Stimulated activated CD8-positive, alpha-beta memory T cell treated with anti-CD3 and anti-CD28 coated beads, Interleukin-12 subunit alpha, Interleukin-12 subunit beta, amount 100 ng/mL, for 1 hour (primary cell): ENCODE measurements around the gene SMAD3.
A peak's percentile ranks its signal among the peaks of the same experiment; 100 is the strongest.

Experiments
- DNase-seq: peaks from one replicate; pipeline ENCODE4 v3.0.0-alpha.2; 2020; ENCODE audit warnings: low read depth

The SMAD3 gene

GRCh38 chr15:67082007-67082536 is 16.7 kb downstream of the SMAD3 start:
- DNase-seq = no peak

- DNase-seq = no peak
These were observed 17.8 kb downstream of the SMAD3 start for GRCh38 chr15:67083135-67083762.

GRCh38 chr15:67084561-67084960 is 19.2 kb downstream of the SMAD3 start:
- DNase-seq = no peak

- DNase-seq = no peak
These were observed 19.9 kb downstream of the SMAD3 start for GRCh38 chr15:67085237-67085817.

DNA sequence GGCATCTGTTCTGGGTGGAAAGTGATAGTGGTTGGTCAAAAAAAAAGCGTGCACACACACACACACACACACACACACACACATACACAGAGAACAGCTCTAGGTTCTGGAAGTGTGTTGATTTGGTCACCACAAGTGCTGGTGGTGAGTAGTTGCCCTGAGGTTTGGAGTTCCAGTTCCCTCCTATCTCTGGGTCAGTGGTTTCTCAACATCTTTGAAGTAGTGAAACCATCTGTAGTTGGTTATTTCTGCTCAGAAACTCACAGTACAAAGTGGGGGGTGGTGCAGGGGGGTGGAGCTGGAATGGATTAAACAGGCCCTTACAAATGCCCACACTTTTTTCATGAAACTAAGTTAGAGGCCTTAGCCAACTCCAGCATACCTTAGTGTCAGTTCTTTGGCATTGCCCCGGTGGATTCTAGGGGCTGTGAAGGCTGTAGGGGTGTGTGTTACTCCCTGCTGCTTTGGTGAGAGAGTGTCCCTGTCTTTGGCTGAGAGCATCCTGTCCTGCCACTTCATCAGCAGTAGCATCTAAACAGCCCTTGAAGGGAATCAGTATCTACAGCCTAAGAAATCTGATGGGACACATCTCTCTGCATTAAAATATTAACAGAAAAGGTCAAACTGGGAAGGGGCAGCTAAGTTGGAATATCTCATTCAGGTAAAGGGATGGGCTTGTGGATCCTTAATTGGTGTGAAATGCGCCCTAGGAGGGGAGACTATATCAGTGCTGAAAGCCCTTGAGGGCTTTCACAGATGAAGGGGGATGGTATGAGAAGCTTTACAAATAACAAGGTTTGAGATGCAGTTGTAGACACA is 20.6 kb downstream of the SMAD3 start:
- DNase-seq = no peak

DNA sequence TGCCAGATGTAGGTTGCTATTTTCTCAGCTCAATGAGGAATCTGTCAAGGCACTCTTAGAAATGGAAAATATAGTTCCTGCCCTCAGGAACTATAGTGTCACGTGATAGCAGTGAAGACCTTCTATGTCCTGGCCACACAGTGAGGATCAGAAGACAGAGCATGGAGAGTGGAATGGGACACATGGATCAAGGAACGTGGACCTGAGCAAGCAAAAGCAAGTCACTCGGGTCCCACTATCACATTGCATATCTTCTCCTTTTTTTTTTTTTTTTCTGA is 21.2 kb downstream of the SMAD3 start:
- DNase-seq = no peak

DNA sequence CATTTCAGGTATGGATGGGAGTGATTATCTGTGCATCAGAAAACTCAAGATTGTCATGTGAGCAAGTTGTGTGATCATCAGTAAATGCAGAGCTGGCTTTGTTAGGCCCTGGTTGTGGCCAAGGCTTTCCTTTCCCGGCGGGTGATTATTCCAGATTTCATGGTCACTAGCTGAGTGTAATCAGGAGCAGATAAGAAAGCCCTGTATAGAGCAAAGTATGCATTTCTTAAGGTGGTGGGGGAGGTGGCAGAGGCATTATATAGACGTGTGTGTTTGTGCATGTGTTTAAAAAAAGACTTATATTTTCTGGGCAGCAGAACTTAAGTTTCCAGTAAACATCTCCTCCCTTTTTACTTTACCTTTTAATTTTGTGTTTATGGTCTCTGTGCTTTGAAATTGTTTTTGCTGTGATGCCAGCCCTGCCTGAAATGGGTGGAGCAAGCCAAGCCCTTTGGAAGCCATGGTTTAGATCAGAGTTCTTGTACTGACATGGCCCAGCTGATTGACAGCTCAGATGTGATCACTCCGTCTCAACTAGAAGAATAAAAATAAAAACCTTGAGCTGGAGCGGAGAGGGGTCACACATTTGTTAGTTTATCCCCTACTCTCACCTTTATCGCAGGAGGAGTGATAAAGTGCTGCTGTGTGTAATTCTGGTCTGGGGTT is 22.2 kb downstream of the SMAD3 start:
- no peak for DNase-seq

DNA sequence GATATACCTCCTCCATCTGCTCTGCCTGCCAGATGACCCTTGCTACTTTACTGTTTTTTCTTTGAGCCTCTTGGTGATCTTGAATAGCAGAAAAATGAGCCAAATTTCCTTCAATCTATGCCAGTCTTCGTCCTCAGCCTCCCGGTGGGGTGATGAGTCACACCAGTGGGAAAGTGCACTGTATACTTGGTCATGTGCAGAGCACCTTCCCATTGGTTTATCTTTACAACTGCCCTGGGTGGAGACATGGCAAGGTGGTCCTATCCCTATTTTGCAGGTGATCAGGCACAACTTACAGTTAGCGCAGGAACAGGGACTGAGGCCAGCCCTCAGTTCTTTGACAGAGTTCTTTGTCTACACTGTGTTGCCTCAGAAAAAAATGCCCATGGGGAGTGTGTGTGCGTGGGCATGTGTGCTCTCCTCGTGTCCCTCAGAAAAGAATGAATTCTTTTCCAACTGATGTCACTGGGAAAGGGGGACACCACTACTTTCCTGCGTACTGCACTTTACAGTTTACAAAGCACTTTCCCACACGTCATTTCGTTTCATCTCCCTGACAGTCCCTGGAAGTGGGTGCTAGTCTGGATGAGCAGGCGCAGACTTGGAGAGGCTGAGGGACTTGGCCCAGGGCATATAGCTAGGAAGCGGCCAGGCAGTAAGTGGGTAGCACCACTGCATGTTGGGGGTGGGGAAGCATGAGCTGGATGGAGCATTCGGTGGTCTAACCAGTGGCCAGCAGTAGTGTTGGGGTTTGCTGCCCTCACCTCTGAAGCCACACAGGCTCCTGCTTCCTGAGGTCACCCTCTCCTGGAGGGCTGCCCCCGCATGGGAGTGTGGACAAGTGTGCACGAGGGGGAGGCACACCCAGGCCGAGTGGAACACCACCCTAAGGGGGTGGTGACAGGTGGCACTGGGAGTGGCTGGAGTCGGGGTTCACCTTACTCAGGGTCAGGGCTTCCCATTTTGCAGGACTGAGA is 24.1 kb downstream of the SMAD3 start:
- no peak for DNase-seq

DNA sequence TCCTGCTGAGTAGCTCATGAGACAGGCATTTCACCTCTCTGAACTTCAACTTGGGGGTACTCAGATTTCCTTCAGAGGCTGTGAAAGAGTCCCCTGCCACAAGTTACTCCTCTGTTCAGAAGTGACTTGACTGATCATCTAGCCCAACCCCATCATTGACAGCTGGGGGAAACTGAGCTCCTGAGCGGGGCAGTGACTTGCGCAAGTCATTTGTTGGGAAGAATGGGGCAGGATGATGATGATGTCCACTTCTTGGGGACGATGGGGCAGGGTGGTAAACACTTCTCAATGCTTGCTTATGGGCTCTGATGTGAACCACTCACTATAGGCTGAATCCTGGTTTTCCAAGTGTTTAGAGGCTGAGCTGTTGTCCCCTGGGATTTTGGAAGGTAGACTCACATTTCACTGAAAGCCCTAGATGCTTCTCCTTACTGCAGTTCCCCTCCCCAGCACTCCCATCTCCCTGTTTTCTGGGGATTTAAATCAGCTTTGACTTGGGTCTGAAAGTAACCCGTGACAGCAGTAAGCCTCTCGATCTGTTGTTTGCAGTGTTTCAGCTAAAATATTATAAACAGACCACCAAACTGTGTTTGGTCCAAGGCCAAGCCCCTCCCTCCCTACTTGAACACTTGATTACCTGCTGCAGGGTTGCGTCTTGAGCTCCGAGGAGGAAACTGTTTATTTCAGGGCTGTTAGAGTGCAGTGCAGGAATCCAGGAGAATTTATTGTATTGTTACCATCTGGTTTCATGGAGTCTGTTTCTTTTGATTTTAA is 25.1 kb downstream of the SMAD3 start:
- no peak for DNase-seq

DNA sequence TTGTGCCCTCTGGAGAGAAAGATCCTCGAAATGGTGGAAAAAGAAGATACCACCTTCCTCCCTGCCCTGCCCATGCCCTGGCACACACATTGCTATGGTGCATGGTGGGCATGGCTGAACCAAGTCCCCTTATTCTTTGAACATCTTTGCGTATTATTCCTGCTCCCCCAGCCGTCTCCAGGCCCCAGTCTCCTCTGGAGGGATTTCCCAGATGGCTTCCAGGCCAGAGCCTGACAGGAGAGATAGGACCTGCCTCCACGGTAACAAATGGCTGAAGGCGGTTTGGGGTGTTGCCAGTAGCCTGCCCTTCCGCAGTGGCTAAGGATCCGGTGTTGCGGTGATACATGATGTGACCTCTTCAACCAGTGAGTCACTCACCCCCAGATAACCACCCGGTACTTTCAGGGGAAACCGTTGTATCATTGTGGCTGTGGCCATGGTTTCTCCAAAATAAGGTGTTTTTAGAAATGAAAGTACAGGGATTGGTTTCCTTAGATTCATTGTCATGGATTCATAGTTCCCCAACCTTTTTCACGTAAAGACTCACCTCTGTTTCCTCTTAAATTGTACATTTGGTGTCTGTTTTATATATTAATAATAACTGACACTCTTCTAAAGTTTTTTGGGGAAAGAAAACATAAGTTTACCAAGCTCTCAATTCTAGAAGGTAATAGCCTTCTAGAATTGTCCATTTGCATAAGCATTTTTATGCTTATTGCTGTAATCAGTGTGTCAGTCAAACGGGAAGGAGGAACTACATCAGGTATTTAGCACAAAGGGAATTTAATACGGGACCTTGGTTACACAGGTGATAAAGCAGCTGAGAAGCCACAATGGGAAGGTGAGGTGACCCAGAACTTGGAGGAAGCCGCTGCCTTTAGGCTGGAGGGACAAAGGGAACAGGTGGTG is 25.9 kb downstream of the SMAD3 start:
- DNase-seq = peak; percentile 43

GRCh38 chr15:67091980-67092677 is 26.7 kb downstream of the SMAD3 start:
- no peak for DNase-seq

- no peak for DNase-seq
These were observed 27.5 kb downstream of the SMAD3 start for GRCh38 chr15:67092752-67093503.

DNA sequence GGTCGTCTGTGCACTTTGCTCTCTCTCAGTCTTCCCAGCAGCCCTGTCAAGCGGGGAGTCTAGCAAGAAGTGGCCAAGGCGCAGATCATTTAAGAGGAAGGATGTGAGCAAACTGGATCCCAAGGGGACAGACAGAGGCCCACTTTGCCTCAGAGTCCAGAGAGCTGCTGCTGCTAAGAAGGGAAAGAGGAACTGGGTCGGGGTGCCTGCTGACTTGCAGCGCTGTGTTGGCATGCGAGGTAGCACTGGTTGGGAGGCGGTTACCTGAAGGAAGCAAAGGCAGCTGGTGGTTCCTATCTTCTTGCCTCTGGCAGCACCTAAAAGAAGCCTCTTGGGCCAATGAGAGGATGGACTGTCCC is 28.1 kb downstream of the SMAD3 start:
- no peak for DNase-seq

- no peak for DNase-seq
These were observed 28.8 kb downstream of the SMAD3 start for GRCh38 chr15:67094001-67094826.

- DNase-seq = no peak
These were observed 30.5 kb downstream of the SMAD3 start for GRCh38 chr15:67095912-67096311.

GRCh38 chr15:67096546-67097294 is 31.3 kb downstream of the SMAD3 start:
- DNase-seq = no peak

- no peak for DNase-seq
These were observed 32.0 kb downstream of the SMAD3 start for GRCh38 chr15:67097424-67097823.
